SIG-M5 treated with dmso at 0.1 percent for 504 hours (cell line): Measurements from ENCODE around the gene PCDH19.

Experiments used
- DNase-seq: peaks from one replicate; lab custom pipeline; 2025; ENCODE audit not compliant: unreplicated experiment; lab: John Stamatoyannopoulos, UW

The PCDH19 gene

DNA sequence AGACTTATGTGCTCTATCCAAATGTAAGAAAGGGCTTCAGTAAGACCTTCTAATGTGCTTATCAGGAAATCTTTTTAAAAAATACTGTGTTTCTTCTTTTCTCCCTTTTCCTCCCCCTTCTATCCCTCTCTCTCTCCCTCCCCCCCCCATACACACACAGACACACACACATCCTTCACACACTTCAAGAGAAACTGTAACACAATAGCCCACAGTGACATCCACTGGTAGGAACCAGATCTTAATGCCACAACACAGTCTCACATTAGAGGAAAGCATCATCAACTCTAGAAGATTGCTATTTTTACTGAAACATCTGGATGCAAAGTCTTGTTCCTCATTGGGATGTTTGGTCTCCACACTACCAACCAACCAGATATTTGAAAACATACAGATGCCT is 4.6 kb downstream of the PCDH19 start:
- DNase-seq = no peak

DNA sequence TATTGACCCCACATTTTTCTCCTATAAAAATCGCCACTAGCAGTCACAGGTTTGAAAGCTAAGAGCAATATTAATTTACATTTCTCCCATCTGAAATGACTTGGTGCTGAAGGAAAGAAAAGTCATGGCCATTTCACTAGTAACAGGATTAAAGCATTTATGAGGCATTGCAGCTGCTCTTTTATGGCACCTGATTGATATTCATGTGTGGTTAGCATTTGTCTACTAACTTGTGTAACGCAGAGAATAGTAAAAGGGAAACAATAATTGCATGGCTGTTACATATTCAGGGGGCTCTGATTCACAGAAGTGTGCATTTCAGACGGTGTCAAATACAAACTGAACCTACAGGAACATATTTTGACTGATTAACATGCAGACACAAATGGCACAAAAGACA is 5.2 kb downstream of the PCDH19 start:
- no peak for DNase-seq

DNA sequence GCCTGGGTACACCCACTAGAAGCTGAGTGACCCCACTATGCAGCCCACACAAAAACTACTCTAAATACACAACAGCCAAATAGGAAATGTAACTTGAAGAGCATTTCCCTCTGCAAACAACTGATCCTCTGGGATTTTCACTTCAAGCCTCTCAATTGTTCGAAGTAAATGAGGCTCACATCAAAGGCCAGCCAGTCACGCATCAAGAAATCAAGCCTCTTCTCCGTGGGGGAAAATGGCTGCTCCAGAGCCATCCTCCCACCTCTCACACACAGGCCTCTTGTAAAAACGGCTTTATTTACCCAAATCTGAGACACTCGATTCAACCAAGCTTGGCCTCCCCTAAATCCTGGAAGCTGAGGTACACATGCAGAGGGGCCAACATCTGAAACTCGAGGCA is 14.3 kb downstream of the PCDH19 start:
- DNase-seq = no peak

DNA sequence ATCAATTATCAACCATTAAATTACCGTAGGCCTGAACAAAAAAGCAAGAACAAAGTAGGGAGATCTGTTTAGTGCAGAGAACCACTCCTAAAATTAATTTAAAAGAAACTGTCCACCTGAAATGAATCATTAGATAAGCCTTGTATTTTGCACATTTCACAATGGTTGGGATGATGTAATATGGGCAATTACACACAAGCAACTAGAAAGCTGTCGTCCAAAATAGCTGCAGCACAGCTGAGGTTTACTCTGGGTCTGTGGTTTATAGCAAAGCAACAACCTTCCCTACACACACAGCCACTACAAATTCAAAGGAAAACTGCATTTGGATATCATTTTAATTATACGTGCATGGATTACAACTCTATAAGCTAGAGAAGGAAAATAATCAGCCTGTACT is 28.5 kb downstream of the PCDH19 start:
- DNase-seq = no peak

DNA sequence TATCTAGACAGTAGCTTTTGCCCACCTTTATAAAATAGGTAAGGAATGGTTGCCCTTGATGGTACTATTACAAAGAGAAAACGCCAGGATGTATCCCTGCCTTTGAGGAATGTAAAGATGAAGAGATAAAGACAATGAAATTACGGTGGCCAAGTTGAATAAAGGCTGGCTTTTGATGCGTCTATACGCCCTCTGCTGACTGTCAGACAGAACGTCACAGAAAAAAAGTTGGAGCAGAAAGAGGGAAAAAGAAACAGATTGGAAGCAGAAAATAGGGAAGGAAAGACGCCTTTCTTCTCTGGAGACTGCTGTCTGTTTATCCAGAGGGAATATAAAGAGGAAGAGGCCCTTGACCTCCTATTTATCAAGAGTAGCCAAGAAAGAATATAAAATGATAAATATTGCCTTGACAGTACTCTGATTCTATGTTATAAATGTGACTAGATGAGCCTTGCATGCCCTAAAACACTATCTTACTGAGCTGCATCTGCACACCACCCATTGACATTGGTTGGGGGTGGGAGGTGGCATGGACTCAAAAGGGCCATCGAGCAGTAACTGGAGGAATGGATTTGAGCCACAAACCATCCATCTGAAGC is 30.6 kb downstream of the PCDH19 start:
- peak; percentile 5 for DNase-seq

DNA sequence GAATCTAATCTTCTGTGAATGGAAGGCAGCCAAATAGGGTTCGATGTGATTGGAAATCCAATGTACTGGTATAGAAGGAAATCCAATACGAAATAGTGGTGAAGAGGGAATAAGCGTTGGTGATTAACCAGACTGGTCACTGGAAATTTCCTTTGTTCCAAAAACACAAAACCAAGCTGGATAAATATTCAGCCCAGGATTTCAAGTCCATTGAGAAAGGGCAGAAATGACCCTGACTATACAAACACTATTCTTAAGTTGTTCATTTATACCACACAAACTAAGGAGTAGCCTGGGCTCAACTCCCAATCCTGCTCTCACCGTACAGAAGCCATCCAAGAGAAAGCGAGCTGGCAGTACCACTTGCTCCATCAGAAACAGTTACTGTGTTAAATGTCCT is 32.2 kb downstream of the PCDH19 start:
- no peak for DNase-seq

DNA sequence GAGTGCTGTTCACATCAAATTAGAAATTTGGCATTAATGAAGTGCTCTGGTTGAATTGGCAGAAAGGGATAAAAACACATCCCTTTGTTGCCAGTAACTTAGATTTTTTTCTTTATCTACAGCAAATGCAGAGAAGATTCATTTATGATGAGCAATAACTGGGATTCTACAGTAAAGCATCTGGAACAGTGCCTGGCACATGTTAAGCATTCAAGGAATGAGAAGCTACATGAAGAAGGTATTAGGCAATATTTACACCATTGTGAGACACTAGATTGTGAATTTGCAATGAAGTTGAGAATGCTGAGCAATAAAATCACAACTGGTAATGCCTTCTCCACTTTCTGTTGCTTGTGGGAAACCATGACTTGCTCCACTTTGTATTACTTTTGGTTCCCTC is 33.5 kb downstream of the PCDH19 start:
- DNase-seq = no peak

DNA sequence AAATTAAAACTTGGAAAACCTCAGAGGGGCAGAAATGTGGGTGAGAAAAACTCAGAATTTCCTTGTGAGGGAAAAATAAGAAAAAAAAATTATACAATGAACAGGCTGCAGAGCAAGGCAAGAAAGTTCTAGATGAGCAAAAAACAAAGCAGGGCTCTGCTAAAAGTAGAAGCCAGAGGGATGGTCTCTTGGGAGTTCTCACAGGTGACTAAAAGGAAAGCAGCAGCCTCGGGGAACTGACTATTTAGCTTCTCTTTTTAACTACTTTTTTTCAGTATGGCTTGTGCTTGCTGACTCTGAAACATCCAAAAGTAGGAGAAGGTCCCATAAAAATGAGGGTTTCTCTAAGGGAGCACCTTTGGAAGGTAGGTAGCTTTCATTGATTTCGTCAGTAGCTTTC is 36.4 kb downstream of the PCDH19 start:
- DNase-seq = no peak

DNA sequence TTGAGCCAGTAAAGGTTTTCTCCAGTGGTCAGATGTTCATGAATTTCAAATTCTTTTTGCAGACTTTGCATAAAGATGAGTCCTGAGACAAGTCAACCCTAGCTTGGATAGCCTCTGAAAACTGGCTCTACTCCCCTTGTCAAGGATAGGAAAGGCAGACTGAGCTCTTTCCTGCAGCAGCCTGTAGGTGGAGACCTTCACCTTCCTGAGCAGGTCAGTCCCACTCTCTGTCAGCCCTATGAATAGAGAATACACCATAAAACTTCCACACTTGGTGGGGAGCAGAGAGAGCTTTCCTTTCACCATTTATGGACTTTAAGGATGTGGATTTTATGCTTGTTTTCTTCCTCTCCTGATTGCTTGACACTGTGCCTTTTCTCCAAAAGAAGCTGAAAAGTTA is 41.9 kb downstream of the PCDH19 start:
- DNase-seq = peak; percentile 3

DNA sequence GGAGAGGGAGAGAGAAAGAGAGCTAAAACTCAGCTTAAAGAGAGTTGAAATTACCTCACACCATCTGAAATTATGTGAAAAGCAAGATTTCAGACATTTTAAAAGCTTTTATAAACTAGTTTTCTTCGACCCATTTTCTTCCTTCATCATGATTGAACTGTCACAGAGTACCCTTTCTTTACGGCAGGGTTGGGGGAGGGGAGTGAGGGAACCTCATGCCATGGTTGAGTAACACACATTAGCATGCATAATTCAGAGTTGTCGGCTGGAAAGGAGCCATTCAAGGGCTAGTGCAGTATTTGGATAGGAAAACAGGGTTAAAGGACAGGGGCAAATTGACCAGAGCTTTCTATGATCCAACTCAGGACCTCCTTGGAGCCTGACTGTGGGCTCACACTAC is 46.2 kb downstream of the PCDH19 start:
- no peak for DNase-seq

DNA sequence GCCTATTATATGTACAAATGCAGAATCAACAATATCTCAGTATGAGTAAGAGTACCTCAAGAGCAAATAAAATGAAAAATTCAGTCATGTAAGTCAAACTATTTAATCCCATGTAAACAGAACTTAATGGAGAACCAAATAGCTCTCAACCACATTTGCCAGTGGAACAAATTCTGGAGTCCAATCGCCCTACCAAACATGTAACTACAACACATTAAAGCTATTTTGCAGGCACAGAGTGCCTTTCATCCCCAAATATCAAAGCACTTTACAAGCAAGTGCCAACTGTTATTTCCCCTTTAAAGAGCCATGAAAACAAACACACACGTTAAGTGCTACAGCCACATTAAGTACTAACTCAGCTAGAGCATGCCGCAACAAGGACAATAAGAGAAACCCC is 51.3 kb downstream of the PCDH19 start:
- no peak for DNase-seq

DNA sequence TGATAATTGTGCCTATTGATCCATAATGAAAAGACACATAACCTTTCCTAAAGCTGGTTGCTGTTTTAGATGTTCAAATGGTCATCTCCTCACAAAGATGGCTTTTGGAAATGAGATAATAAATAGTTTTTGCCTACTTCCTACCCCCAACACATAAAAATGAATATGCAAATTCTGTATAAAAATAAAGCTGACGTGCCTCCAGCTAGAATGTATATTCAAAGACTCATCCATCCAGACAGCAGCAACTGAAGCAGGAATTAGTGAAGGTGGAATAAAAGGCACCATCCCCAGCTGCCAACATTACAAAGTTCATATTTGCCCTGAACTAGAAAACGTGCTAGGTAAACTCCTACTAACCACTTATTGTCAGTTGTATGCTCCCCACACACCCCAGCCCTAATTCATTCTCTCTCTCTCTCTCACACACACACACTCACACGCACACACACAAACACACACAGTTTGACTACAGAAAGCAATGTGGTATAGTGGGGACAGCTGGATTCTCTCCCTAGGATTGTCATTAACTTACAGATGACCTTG is 53.6 kb downstream of the PCDH19 start:
- DNase-seq = no peak

DNA sequence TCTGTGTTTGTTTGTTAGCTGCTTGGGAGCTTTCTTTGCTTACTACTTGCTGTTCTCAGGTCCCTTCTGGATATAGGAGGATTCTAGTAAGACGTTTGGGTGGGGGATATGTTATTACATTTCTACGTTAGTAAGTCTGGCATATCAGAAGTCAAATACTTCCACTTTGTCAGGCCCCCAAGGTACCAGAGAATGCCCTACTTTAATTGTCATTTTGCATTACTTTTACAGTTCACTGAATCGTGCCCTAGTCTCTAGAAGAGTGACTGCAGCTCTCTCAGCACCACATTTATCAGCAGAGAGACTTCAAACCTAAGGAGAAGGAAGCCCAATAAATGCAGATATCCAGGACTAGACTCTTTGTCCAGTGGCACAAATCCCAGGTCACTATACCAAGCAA is 54.4 kb downstream of the PCDH19 start:
- no peak for DNase-seq

DNA sequence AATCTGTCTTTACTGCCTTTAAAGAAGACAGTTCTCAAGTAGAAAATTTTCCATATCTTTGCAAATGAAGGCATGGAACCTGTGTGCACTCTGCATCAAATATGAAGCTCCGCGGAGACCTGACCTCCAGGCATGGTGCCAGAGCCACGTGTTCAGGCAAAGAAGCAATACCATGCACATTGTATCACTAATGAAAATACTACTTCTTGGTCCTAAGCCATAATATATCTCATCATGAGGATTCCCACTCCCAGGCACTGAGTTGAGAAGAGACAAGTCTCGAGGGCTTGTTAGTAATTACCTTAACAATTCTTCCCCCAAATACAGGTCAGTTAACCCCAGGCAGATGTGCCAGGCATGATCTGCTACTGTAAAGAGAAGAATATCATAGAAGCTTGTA is 56.7 kb downstream of the PCDH19 start:
- no peak for DNase-seq

DNA sequence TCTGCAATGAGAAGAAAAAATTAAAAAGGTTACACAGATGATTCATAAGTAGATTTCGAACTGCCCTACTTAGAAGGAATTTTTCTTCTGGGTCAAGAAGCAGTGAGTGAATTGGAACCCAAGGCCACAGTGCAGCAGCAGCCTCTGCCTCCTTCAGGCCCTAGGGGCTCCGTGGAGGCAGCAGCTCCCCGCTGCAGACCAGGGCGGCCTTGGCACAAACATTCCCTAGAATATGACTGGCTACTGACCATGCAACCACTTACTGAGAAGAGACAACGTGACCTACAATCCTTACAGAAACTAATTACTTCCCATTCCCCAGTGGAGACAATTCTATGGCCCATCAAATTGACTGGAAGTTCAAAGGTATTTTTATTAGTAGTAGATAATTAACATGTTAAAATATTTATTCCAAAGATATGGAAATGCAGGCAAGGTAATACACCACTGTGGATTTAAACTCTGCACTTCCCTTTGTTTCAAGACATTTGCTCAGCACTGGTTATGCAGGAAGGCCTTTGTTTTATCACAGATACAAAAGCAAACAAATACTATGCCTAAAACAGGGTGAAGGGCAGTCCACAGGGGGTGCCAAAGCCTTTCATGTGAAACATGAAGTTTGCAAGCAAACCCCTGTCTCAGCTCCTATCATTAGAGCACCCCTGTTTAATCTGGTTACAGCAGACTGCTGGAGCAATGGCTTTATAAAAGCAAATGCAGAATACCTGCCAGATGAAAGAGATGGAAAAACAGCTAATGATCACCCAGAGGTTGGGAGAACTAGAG is 59.2 kb downstream of the PCDH19 start:
- DNase-seq = no peak

DNA sequence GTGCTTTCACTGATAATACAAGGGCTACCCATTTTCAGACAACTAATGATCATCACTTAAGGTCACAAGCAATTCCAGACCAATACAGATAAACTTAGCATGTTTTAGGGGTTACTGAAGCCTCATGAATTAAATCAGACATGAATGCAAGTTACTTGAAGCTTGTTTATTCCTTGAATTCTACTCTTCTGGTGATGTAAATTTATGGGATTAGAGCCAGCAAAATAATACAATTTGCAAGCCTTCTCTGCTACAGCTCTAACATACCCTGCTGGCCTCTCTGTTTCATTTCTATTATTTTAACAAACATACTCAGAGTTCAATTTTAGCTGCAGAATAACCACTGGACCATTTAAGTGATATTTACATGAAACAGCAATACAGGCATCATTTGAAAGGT is 60.7 kb downstream of the PCDH19 start:
- no peak for DNase-seq

DNA sequence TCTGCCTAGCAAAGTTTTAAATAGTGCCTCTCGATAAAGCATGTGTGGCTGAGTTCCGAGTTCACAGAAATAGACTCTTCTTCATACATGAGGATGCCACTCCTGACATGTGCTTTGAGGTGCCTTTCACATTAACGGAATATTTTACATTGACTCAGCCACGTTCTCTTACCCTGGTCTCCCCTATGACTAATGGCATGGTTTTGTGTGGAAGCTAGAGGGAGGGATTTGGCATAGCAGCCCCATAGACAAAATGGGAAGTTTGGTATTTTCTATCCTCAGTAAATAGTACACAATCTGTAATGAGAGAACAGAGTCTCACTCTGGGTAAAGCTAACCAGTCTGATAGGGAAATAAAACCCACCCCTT is 68.9 kb downstream of the PCDH19 start:
- no peak for DNase-seq

DNA sequence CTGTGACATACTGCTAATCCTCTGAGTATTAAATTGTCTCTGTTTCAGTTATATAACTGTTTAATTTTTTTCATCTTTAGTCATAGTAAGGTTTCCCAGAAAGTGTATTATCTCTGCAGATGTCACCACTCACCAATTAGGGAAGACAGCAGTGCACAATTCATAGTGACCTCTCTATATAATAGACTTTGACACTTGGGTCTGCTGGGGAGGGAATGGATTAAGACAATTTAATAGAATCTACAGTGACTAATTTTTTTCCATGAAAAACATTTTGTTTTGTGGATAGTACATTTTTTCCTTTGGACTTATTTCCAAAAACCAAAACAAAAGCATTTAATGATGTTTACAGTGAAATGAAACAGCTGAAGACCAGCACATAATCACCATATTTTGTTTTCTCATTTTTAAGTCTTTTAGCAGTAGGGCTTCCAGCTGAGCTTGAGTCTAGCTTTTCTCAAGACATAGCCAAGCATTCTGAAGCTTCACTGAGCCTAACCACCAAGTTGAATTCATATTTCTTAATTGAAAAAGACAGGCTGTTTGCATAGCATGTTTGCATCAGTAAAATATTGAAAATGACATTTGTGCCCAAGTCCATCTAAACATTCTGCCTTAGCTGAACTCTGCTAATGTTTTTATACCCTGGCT is 69.5 kb downstream of the PCDH19 start:
- DNase-seq = no peak

DNA sequence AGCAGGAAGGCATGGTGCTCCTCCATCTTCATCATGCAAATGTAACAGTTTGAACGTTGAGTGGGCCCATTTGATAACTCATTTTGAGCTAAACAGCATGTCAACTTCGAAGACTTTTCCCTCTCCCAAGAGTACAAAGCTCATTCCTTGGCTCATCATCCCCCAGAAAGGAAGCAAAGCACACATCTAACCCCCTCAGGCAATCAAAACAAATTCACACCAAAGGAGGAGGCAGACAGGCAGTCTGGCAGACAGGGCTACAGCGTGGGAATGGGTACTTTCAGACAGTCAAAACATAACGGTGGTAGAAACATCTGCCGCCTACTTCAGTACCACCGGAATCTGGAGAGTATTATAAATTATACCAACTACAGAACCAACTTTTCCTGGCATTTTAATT is 81.7 kb downstream of the PCDH19 start:
- DNase-seq = no peak

DNA sequence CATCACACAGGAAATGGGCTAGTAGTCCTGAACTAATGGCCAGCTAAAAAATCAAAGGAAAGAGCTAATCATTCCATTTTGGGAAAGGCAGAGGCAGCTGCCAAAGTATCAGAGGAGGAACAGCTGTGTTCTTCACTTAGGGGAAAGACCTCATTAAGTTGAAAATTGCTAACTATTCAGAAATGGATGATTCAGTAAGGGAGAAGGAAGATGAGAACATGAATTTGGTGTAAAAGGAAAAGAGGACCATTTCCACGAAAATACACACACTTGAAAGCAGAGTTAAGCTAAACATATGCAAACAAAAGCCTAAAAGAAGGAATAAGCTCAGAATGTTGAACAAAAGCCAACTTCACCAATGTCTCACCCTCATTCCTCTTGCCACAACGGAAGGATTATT is 90.4 kb downstream of the PCDH19 start:
- DNase-seq = no peak

DNA sequence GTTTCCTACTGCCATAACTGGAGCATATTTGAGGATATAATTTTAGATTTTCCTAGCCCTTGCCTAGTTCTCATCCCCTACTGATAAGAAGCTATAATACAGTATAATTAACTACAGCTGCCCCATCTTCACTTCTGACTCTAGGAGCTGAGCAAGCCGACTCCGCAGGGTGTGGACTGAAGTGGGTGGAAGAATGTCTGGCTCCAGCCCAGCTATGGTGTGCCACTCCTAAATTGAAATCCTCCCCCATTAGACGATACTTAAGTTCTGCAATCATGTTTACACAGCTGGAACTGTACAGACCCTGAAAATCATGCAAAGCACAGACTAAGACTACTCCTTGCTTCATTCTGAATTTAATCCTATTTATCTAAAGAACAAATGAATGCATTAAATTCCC is 93.1 kb downstream of the PCDH19 start:
- DNase-seq = no peak

DNA sequence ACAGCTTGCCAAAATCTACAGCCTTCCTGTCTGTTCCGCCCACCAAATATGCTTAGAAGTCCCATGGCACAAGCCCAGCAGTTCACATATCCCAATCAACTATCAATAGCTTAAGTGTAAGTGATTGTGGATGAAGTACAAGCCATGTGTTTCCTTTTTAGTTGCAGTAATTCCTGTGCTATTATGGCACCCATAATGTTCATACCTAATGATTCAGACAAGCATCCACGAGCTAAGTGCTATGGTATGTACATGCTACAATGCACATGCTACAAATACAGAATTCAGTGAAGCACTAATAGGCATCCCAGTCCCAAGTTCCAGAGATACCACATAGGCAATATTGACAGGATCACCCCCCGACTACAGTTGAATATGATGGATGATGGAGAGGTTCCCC is 94.5 kb downstream of the PCDH19 start:
- no peak for DNase-seq
